Inflammatory macrophage treated with lipopolysaccharide for 4 hours (primary cell): ENCODE data around the gene A4GALT.
"Not testable (repeated sequence)": the region's sequence is repeated elsewhere in the genome, so short reads cannot be mapped to it uniquely, and the experiment has no call there.

Experiments used
- DNase-seq: peaks from one replicate; pipeline ENCODE4 v3.0.0-alpha.2; 2020

The A4GALT gene

GRCh38 chr22:42680648-42681047 is 40.0 kb downstream of the A4GALT start:
- peak; percentile 96 for DNase-seq

DNA sequence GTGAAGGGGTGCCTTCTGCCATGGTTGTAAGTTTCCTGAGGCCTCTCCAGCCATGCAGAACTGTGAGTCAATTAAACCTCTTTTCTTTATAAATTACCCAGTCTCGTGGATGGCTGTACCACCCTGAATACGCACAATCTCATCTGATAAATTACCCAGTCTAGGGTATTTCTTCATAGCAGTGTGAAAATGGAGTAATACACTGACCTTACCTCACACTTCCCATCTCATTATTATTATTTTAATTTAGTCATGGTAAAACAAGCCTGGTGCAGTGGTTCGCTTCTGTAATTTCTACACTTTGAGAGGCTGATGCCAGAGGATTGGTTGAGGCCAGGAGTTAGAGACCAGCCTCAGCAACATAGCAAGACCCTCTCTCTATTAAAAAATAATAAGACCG is 41.0 kb downstream of the A4GALT start:
- DNase-seq = peak; percentile 64

GRCh38 chr22:42678894-42679293 is 41.8 kb downstream of the A4GALT start:
- DNase-seq = no peak

DNA sequence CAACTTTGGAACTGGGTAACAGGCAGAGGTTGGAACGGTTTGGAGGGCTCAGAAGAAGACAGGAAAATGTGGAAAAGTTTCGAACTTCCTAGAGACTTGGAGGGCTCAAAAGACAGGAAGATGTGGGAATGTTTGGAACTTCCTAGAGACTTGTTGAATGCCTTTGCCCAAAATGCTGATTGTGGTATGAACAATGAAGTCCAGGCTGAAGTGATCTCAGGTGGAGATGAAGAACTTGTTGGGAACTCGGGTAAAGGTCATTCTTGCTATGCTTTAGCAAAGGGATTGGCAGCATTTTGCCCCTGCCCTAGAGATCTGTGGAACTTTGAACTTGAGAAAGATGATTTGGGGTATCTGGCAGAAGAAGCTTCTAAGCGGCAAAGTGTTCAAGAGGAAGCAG is 42.7 kb downstream of the A4GALT start:
- not testable (repeated sequence) for DNase-seq

GRCh38 chr22:42676059-42676607 is 44.5 kb downstream of the A4GALT start:
- DNase-seq = peak; percentile 82

GRCh38 chr22:42673898-42674401 is 46.7 kb downstream of the A4GALT start:
- peak; percentile 64 for DNase-seq

DNA sequence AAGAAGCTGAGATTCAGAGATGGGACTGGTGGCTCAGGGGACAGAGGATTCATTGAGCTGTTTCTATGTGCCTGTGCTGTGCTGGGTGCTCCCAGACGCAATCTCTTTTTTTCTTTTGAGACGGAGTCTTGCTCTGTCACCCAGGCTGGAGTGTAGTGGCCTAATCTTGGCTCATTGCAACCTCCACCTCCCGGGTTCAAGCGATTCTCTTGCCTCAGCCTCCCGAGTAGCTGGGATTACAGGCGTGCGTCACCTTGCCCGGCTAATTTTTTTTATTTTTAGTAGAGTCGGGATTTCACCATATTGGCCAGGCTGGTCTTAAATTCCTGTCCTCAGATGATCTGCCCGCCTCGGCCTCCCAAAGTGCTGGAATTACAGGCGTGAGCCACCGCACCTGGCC is 47.6 kb downstream of the A4GALT start:
- not testable (repeated sequence) for DNase-seq

GRCh38 chr22:42670921-42671709 is 49.6 kb downstream of the A4GALT start:
- DNase-seq = peak; percentile 63

- DNase-seq = no peak
Observed at GRCh38 chr22:42670046-42670445, 50.6 kb downstream of the A4GALT start.

DNA sequence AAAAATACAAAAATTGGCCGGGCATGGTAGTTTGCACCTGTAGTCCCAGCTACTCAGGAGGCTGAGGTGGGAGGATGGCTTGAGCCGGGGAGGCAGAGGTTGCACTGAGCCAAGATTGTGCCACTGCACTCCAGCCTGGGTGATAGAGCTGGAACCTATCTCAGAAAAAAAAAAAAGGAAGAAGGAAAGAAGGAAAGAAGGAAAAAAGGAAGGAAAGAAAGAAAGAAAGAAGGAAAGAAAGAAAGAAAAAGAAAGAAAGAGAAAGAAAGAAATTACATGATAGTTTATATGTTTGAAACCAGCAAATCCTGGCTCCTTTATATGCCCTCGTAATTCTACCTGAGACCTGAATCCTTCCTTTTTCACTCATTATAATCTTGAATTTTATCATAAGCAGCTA is 54.3 kb downstream of the A4GALT start:
- DNase-seq = not testable (repeated sequence)

DNA sequence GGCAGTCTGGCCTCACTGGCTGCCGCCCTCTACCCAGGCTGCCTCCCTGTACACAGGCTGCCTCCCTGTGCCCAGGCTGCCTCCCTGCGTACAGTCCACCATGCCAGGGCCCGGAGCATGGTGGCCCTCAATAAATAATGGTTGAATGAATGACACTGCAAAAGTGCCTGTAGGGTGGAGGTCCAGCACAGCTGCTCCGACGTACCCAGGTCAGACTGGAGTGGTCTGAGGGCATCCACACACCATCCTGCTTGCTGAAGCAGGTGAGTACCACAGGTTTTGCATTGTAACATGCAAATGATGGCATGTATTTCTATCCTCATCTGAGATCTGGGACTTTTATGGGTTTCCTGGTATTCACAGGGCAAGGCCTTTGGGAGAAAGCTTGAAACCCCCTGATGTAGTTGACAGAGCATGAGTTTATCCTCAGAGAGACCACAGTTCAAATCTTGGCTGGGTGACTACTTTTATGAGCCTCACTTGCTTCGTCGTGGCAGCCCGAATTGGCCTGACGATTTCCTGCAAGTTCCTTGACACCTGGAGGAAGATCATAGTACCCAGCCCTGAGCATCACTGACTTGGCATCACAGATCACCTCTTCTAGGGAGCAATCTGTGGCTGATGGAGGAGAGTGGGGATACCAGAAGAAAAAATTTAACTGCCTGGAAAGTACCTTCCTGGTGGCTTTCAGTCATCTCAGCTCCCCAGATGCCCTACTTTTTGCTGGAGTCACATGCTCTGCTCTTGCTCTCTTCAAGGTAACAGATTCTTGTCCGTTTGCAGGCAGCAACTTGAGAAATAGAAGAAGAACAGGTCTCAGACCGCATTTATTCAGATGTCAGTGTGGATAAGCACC is 55.5 kb downstream of the A4GALT start:
- DNase-seq = no peak

GRCh38 chr22:42661985-42662831 is 58.5 kb downstream of the A4GALT start:
- peak; percentile 68 for DNase-seq

GRCh38 chr22:42656578-42656977 is 64.1 kb downstream of the A4GALT start:
- DNase-seq = no peak

GRCh38 chr22:42655693-42656092 is 65.0 kb downstream of the A4GALT start:
- DNase-seq = no peak

- no peak for DNase-seq
Observed at GRCh38 chr22:42654436-42655073, 66.1 kb downstream of the A4GALT start.

DNA sequence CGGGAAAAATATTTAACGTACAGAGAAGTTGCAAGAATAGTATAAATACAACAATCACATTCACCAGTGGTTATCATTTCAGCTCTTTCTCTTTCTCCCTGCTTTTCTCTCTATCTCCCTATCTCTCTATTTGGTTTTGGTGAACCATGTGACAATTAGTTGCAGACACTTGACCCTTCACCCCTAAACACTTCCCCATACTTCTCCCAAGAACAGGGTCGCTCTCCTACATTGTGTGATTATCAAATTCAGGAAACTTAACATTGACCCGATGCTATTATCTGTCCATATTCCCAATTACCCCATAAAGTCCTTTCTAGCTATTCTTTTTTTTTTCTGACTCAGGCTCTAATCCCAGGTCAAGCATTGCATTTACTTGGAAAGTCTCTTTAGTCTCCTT is 66.7 kb downstream of the A4GALT start:
- peak; percentile 41 for DNase-seq

- no peak for DNase-seq
Observed at GRCh38 chr22:42651134-42651533, 69.5 kb downstream of the A4GALT start.

DNA sequence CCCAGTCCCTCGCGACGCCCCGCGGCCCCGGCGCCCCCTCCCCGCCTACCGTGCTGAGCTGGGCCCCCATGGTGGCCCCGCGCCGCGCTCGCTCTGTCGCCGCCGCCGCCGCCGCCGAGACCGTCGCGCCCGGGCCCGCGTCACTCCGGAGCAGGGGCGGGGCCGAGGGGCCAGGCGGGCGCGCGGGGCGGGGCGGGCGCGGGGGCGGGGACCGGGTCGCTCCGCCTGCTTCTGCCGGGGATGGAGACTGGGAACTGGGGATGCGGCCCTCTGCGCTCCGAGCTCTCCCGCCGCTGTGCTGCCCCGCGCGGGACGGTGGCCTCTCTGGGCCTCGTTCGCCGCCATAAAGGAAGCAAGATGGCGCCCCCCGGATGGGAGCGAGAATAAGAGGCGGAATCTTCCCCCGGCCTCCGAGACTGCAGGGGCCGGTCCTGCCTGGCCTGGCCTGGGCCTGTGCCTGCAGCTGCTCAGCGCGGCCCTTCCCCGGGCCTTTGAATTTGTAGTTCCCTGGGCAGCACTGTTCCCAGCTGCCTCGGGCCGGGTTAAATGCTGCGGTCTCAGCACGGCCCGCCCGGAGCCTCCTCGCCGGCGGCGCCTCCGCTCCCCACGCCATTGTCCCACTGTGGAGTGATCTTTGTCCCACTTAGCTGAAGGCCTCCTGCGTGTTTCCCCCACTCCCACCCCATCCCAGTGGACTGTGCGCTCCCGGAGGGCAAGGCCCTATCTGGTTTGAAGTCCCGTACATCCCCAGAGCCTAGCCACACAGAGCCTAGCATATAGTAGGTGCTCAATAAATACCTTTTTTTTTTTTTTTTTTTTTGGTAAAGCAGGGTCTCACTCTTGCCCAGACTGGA is 71.2 kb downstream of the A4GALT start, which contains the start of gene CYB5R3:
CYB5R3 (minus strand) TSS at position 147 of the 854 bp plus-strand sequence; CDS start at position 70, 77 bp downstream.
- peak; percentile 80 for DNase-seq

DNA sequence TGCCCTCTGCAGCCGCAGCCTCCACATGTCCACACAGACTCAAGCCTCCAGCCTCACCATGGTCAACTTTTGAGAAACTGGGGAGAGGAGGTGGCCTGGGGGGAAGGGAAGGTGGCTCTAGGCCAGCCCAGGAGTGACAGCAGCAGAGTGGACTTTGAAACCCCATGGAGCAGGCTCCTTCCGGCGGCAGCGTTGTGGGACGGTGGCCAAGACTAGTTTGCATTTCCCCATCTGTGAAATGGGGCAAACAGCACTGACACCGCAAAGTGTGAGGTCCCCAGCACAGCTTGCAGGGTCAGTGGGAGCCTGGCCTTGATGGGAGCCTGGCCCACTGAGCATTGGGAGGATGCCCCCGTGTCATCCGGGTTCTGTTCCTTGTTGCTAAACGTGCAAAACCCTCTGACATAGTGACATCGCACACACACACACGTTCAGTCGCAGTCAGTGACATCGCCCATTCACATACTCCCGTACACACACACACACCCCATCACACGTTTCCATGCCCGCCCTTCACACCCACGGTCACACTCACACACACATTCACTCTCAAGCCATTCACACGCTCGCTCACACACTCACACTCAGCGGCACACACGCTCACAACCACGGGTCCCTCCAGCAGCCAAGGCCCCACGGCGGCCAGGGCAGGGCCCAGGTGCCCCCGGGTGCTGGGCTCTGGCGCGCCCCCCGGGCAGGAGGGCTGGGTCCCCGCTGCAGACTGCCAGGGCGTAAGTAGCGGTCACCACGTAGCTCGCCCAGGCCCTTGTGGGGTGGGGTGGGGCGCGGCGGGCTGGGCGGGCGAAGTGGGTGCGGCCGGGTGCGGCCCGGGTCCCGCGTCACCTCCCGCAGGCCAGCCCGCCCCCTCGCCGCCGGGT is 72.1 kb downstream of the A4GALT start:
- peak; percentile 61 for DNase-seq

GRCh38 chr22:42648017-42648367 is 72.7 kb downstream of the A4GALT start:
- no peak for DNase-seq
